IMR-90 (cell line): Measurements from ENCODE around the gene BEND3. TPM values are rescaled to one million over a fixed set of nuclear protein-coding genes. Genes with fewer than 3 reads are reported as not detected.

Source experiments
- ATAC-seq: fragments of 200-7000 bp; cut with Tn5 transposase; 2 replicates; pipeline ENCODE4 v1.9.1; 2020; ENCODE audit warnings: low read depth, mild to moderate bottlenecking, moderate library complexity
- BruUV-seq: library from RNA; stranded (reverse); fragments of 400-500 nt; replicated peaks from 2 replicates; lab custom pipeline; 2021; lab: Mats Ljungman, UMichigan
- CTCF ChIA-PET: fragments of 300-600 bp; formaldehyde crosslinking; extraction: SDS; loops from one replicate; lab custom pipeline; 2021; ENCODE audit warnings: antibody characterized with exemption; lab: Yijun Ruan, JAX
- POLR2A ChIA-PET: fragments of 300-600 bp; sonication (Branson Sonifier 250); formaldehyde crosslinking; loops from one replicate; lab custom pipeline; 2022; ENCODE audit warnings: antibody characterized with exemption; ENCODE audit not compliant: unreplicated experiment; lab: Charles Lee
- DNase-seq: peaks from one replicate; pipeline ENCODE4 v3.0.0; 2013
- H2AFZ ChIP-seq: replicated peaks from 2 replicates; pipeline ENCODE3; 2013; ENCODE audit warnings: low read length, mild to moderate bottlenecking; ENCODE audit not compliant: poor library complexity
- H2AK5ac ChIP-seq: 2 replicates; pipeline ENCODE4 v1.6.1; 2013; ENCODE audit warnings: low read depth, low read length, inconsistent platforms
- H2AK9ac ChIP-seq: replicated peaks from 2 replicates; pipeline ENCODE3; 2013; ENCODE audit warnings: mild to moderate bottlenecking, low read depth, low read length, moderate library complexity; ENCODE audit not compliant: poor library complexity
- H2BK120ac ChIP-seq: 2 replicates; pipeline ENCODE4 v1.6.1; 2013; ENCODE audit warnings: low read depth, low read length, inconsistent platforms
- H2BK15ac ChIP-seq: 3 replicates; pipeline ENCODE4 v1.6.1; 2013; ENCODE audit warnings: low read depth, low read length, inconsistent platforms
- H2BK20ac ChIP-seq: 2 replicates; pipeline ENCODE4 v1.6.1; 2013; ENCODE audit warnings: low read depth, mild to moderate bottlenecking, inconsistent platforms, low read length, moderate library complexity
- H2BK5ac ChIP-seq: 2 replicates; pipeline ENCODE4 v1.6.1; 2013; ENCODE audit warnings: mild to moderate bottlenecking, low read depth, low read length, inconsistent platforms; ENCODE audit not compliant: poor library complexity, severe bottlenecking
- H3K14ac ChIP-seq: replicated peaks from 2 replicates; pipeline ENCODE4 v1.6.1; 2013; ENCODE audit warnings: low read depth, low read length, inconsistent platforms
- H3K18ac ChIP-seq: 2 replicates; pipeline ENCODE4 v1.6.1; 2013; ENCODE audit warnings: low read depth, low read length, control low read depth
- H3K23ac ChIP-seq: 2 replicates; pipeline ENCODE4 v1.6.1; 2013; ENCODE audit warnings: low read depth, low read length, inconsistent platforms
- H3K27ac ChIP-seq: 2 replicates; pipeline ENCODE4 v1.5.1; 2013; ENCODE audit warnings: mild to moderate bottlenecking, control low read depth, low read length; ENCODE audit not compliant: insufficient read depth
- H3K27me3 ChIP-seq: 2 replicates; pipeline ENCODE4 v1.6.1; 2013; ENCODE audit warnings: low read length; ENCODE audit not compliant: control insufficient read depth, insufficient read depth
- H3K36me3 ChIP-seq: 2 replicates; pipeline ENCODE4 v1.6.1; 2013; ENCODE audit warnings: low read length, mixed read lengths; ENCODE audit not compliant: control insufficient read depth, insufficient read depth
- H3K4ac ChIP-seq: 2 replicates; pipeline ENCODE4 v1.6.1; 2013; ENCODE audit warnings: low read depth, low read length, inconsistent platforms
- H3K4me1 ChIP-seq: 2 replicates; pipeline ENCODE4 v1.6.1; 2013; ENCODE audit warnings: low read length, mixed read lengths; ENCODE audit not compliant: control insufficient read depth, insufficient read depth
- H3K4me2 ChIP-seq: 2 replicates; pipeline ENCODE4 v1.6.1; 2013; ENCODE audit warnings: low read depth, mild to moderate bottlenecking, control low read depth, low read length, moderate library complexity
- H3K4me3 ChIP-seq: 2 replicates; pipeline ENCODE4 v1.5.1; 2013; ENCODE audit warnings: low read depth, mild to moderate bottlenecking, control low read depth, low read length, moderate library complexity; ENCODE audit not compliant: insufficient read depth
- H3K56ac ChIP-seq: 2 replicates; pipeline ENCODE4 v1.6.1; 2013; ENCODE audit warnings: low read length, inconsistent platforms; ENCODE audit not compliant: insufficient read depth; ENCODE audit errors: extremely low read depth
- H3K79me1 ChIP-seq, 2 experiments: 2 replicates each; pipeline ENCODE4 v1.6.1; 2013; ENCODE audit warnings: low read length in 2 of 2, inconsistent platforms in 1 of 2, low read depth in 1 of 2
- H3K9ac ChIP-seq: 2 replicates; pipeline ENCODE4 v1.6.1; 2013; ENCODE audit warnings: low read depth, low read length, control low read depth
- H3K9me1 ChIP-seq: 2 replicates; pipeline ENCODE4 v1.6.1; 2013; ENCODE audit warnings: low read length, inconsistent platforms; ENCODE audit not compliant: insufficient read depth
- H3K9me3 ChIP-seq: 2 replicates; pipeline ENCODE4 v1.6.1; 2013; ENCODE audit warnings: low read length; ENCODE audit not compliant: control insufficient read depth, insufficient read depth
- H4K20me1 ChIP-seq: 2 replicates; pipeline ENCODE4 v1.6.1; 2013; ENCODE audit warnings: low read length, inconsistent platforms; ENCODE audit not compliant: insufficient read depth
- H4K5ac ChIP-seq: 2 replicates; pipeline ENCODE4 v1.6.1; 2013; ENCODE audit warnings: mild to moderate bottlenecking, low read depth, low read length, control low read depth
- H4K8ac ChIP-seq, 2 experiments: 2 replicates each; pipeline ENCODE4 v1.6.1; 2013; ENCODE audit warnings: low read depth in 2 of 2, low read length in 2 of 2, control low read depth in 1 of 2, inconsistent platforms in 1 of 2
- H4K91ac ChIP-seq: 2 replicates; pipeline ENCODE4 v1.6.1; 2013; ENCODE audit warnings: low read depth, low read length, inconsistent platforms; ENCODE audit not compliant: insufficient read depth
- BHLHE40 ChIP-seq: fragments of 150-350 bp; IDR thresholded peaks from 2 replicates; pipeline ENCODE4 v1.6.1; 2016; ENCODE audit warnings: mild to moderate bottlenecking, low read depth, low read length
- CHD1 ChIP-seq: IDR thresholded peaks from 2 replicates; pipeline ENCODE4 v1.6.1; 2012; ENCODE audit warnings: low read depth, low read length, improper control_type of control experiment
- ELK1 ChIP-seq: fragments of 150-350 bp; IDR thresholded peaks from 2 replicates; pipeline ENCODE4 v1.6.1; 2016; ENCODE audit warnings: low read depth, mild to moderate bottlenecking, low read length, moderate library complexity, borderline replicate concordance
- FOS ChIP-seq: fragments of 150-350 bp; IDR thresholded peaks from 2 replicates; pipeline ENCODE4 v1.6.1; 2016; ENCODE audit warnings: low read depth, low read length
- MAFK ChIP-seq: IDR thresholded peaks from 2 replicates; pipeline ENCODE4 v1.6.1; 2012; ENCODE audit warnings: low read depth, low read length, improper control_type of control experiment
- MAZ ChIP-seq: IDR thresholded peaks from 2 replicates; pipeline ENCODE4 v1.6.1; 2012; ENCODE audit warnings: low read depth, mild to moderate bottlenecking, low read length, improper control_type of control experiment, moderate library complexity, borderline replicate concordance
- NFE2L2 ChIP-seq: fragments of 150-350 bp; IDR thresholded peaks from 2 replicates; pipeline ENCODE4 v1.6.1; 2016; ENCODE audit warnings: low read depth, mild to moderate bottlenecking, low read length
- POLR2A ChIP-seq: IDR thresholded peaks from 2 replicates; pipeline ENCODE4 v1.6.1; 2012; ENCODE audit warnings: mild to moderate bottlenecking, low read depth, low read length
- RAD21 ChIP-seq: IDR thresholded peaks from 2 replicates; pipeline ENCODE4 v1.6.1; 2012; ENCODE audit warnings: low read length, improper control_type of control experiment
- RCOR1 ChIP-seq: IDR thresholded peaks from 2 replicates; pipeline ENCODE4 v1.6.1; 2012; ENCODE audit warnings: mild to moderate bottlenecking, low read length, improper control_type of control experiment; ENCODE audit not compliant: insufficient replicate concordance
- RFX5 ChIP-seq: IDR thresholded peaks from 2 replicates; pipeline ENCODE4 v1.8.0; 2012; ENCODE audit warnings: low read depth, mild to moderate bottlenecking, low read length, moderate library complexity
- SMC3 ChIP-seq: fragments of 150-350 bp; IDR thresholded peaks from 2 replicates; pipeline ENCODE4 v1.6.1; 2016; ENCODE audit warnings: low read depth, mild to moderate bottlenecking, antibody characterized with exemption, low read length, moderate library complexity
- WGBS, 2 experiments: methylation state at CpG; one replicate each; pipeline versions ENCODE4 v1.1.5 to v1.1.7; 2013; ENCODE audit warnings: missing lambda C conversion rate in 2 of 2; ENCODE audit not compliant: insufficient read length in 1 of 2; ENCODE audit errors: extremely low coverage in 2 of 2; 5-methylcytosine and 5-hydroxymethylcytosine counted together
- dilution Hi-C: fragments of 300-500 bp; cut with HindIII; formaldehyde crosslinking; loops from one replicate; pipeline ENCODE4 v1.14.3; 2018; ENCODE audit warnings: low sequenced_read_pairs; ENCODE audit not compliant: unreplicated experiment
- in situ Hi-C: fragments of 300-500 bp; cut with MboI; formaldehyde crosslinking; loops from 3 replicates; pipeline ENCODE4 v1.14.3; 2019; ENCODE audit warnings: low sequenced_read_pairs, inconsistent platforms, mixed read lengths
- intact Hi-C: fragments of 100-400 bp; cut with micrococcal nuclease; formaldehyde crosslinking; loops from 2 replicates; pipeline ENCODE4 v1.10.0; 2022
- polyA plus RNA-seq, 3 experiments: library from polyadenylated mRNA; depleted of rRNA; stranded (reverse); fragments of >200 nt; gene quantifications; 2 replicates each; pipeline ENCODE4 v1.2.3, GENCODE V29; 2012; ENCODE audit warnings: low replicate concordance in 1 of 3
- total RNA-seq: library from RNA; depleted of rRNA; stranded (reverse); fragments of >200 nt; gene quantifications from 2 replicates; pipeline ENCODE4 v1.2.3, GENCODE V29; 2012
- TF ChIP-seq, protein P1 (sequence below): conservative IDR thresholded peaks from 2 replicates; pipeline ENCODE4 v1.5.1; 2012; ENCODE audit warnings: mild to moderate bottlenecking, low read depth, low read length, improper control_type of control experiment

The BEND3 gene
- total and polyA plus RNA-seq, 2 of the 4 experiments (the other 2 are of a cell fraction), result 1.2 to 1.8 TPM

DNA sequence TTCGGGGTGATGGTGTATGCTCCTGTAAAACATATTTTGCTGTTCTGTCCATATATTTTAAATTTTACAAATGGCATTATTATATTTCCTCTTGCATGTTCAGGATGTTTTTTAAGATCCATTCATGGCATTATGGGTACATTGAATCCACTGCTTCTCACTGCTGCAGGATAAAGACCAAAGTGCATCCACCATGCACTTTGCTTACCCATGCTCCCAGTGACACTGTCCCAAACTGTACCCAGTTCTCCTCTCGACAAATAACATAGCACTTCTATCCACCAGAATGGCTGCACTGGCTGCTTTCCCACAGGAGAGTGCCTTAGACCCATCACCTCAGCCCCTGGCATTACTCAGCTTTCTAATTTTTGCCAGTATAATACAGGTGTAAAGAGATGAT, 57.6 kb downstream of the BEND3 start:
- H3K36me3 ChIP-seq, result no peaks in the 10 kb centered on the region
- H3K27ac ChIP-seq, result no peak overlapping the region
- in situ Hi-C loops (no loop called here), intact Hi-C loops (no loop called here), dilution Hi-C loops (no loop called here)
- H4K20me1 ChIP-seq, result no peaks in the 10 kb centered on the region
- no peak overlapping the region for H3K4me3 ChIP-seq
- no peaks in the 10 kb centered on the region for H3K79me1 ChIP-seq
- ATAC-seq (no peak), DNase-seq (no peak)
- no peak overlapping the region for H3K56ac ChIP-seq
- H3K9me3 ChIP-seq, result no peaks in the 10 kb centered on the region
- H3K18ac ChIP-seq, result no peak overlapping the region
- H2BK15ac ChIP-seq, result no peak overlapping the region
- H3K4ac ChIP-seq, result no peak overlapping the region
- H4K8ac ChIP-seq, result no peak overlapping the region
- H3K14ac ChIP-seq, result no peak overlapping the region
- H2BK20ac ChIP-seq, result no peak overlapping the region
- H3K9ac ChIP-seq, result no peak overlapping the region
- no peak overlapping the region for H3K4me2 ChIP-seq
- no TSS peak for BruUV-seq
- H4K91ac ChIP-seq, result no peak overlapping the region
- TF ChIP-seq RAD21, result no peak
- no peak for TF ChIP-seq ELK1
- no peak for TF ChIP-seq RCOR1
- TF ChIP-seq MAFK, result no peak
- no peak for TF ChIP-seq POLR2A
- no peak for TF ChIP-seq MAZ
- TF ChIP-seq, protein P1, sequence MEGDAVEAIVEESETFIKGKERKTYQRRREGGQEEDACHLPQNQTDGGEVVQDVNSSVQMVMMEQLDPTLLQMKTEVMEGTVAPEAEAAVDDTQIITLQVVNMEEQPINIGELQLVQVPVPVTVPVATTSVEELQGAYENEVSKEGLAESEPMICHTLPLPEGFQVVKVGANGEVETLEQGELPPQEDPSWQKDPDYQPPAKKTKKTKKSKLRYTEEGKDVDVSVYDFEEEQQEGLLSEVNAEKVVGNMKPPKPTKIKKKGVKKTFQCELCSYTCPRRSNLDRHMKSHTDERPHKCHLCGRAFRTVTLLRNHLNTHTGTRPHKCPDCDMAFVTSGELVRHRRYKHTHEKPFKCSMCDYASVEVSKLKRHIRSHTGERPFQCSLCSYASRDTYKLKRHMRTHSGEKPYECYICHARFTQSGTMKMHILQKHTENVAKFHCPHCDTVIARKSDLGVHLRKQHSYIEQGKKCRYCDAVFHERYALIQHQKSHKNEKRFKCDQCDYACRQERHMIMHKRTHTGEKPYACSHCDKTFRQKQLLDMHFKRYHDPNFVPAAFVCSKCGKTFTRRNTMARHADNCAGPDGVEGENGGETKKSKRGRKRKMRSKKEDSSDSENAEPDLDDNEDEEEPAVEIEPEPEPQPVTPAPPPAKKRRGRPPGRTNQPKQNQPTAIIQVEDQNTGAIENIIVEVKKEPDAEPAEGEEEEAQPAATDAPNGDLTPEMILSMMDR, result no peak
- TF ChIP-seq NFE2L2, result no peak
- TF ChIP-seq BHLHE40, result no peak
- no peak for TF ChIP-seq CHD1
- no peak for TF ChIP-seq FOS
- no peak for TF ChIP-seq SMC3
- no peak for TF ChIP-seq RFX5
- ChIA-PET POLR2A (no interaction called here), CTCF (interaction anchor here (0.6 kb wide), 1 partner anchor 23 kb away, joined by 4 read pairs; no protein-coding TSS in a partner anchor)
- no peak overlapping the region for H2BK5ac ChIP-seq
- H2AFZ ChIP-seq, result no peak overlapping the region
- H3K23ac ChIP-seq, result no peak overlapping the region
- no peak overlapping the region for H2BK120ac ChIP-seq
- WGBS, 2 experiments, result no CpG with 5 or more reads among the region's 2 CpGs
- H4K5ac ChIP-seq, result no peak overlapping the region
- no peak overlapping the region for H2AK5ac ChIP-seq
- no peak overlapping the region for H2AK9ac ChIP-seq
- no peaks in the 10 kb centered on the region for H3K27me3 ChIP-seq
- H3K4me1 ChIP-seq, result no peaks in the 10 kb centered on the region; the same call in 1 of the 2 replicates
- H3K9me1 ChIP-seq, result no peaks in the 10 kb centered on the region
